Lower lobe of right lung (tissue), 2 donors: ENCODE data around the gene ABHD3. TPM values are rescaled to one million over a fixed set of nuclear protein-coding genes. Genes with fewer than 3 reads are reported as not detected.
"Not testable (repeated sequence)": the region's sequence is repeated elsewhere in the genome, so short reads cannot be mapped to it uniquely, and the experiment has no call there.

Experiments
- ATAC-seq, 2 donors: fragments of 200-7000 bp; cut with Tn5 transposase; one replicate each; pipeline ENCODE4 v1.9.1; 2020 to 2022; ENCODE audit warnings: mild to moderate bottlenecking in 2 of 2, moderate library complexity in 2 of 2
- DNase-seq: peaks from one replicate; pipeline ENCODE4 v3.0.0-alpha.2; 2020
- H3K27ac ChIP-seq: fragments of 200-600 bp; one replicate; pipeline ENCODE4 v1.8.0; 2022
- H3K27me3 ChIP-seq: fragments of 200-600 bp; one replicate; pipeline ENCODE4 v1.8.0; 2022; ENCODE audit warnings: low read depth
- H3K36me3 ChIP-seq: fragments of 200-600 bp; one replicate; pipeline ENCODE4 v1.8.0; 2022; ENCODE audit warnings: mild to moderate bottlenecking
- H3K4me1 ChIP-seq: fragments of 200-600 bp; one replicate; pipeline ENCODE4 v1.8.0; 2022
- H3K4me3 ChIP-seq: fragments of 200-600 bp; one replicate; pipeline ENCODE4 v1.8.0; 2022; ENCODE audit warnings: mild to moderate bottlenecking
- H3K9me3 ChIP-seq: fragments of 200-600 bp; one replicate; pipeline ENCODE4 v1.8.0; 2022
- CTCF ChIP-seq: fragments of 200-600 bp; IDR thresholded peaks from one replicate; pipeline ENCODE4 v1.8.0; 2022; ENCODE audit warnings: antibody characterized with exemption, mild to moderate bottlenecking
- intact Hi-C: fragments of 100-400 bp; cut with DNase I; formaldehyde crosslinking; loops from one replicate; pipeline ENCODE4 v1.11.0; 2022
- total RNA-seq: library from RNA; stranded (reverse); fragmentation: NEBNext Ultra II Directional; extraction: Animal tissue kit (Norgen Biotek cat#: 25700); gene quantifications from one replicate; pipeline ENCODE4 v1.2.1, GENCODE V29; 2021
- donor health status: DM: no; HTN: yes; CAD: no; lungs with severe emphysema.

ABHD3 gene
- total RNA-seq, 1 donor from 2014 or later, result 32.0 TPM

- no peak overlapping the region for H3K4me3 ChIP-seq
- DNase-seq, result no peak
- no peaks in the 10 kb centered on the region for H3K9me3 ChIP-seq
- no peaks in the 10 kb centered on the region for H3K27me3 ChIP-seq
- no peaks in the 10 kb centered on the region for H3K4me1 ChIP-seq
- no peak for TF ChIP-seq CTCF
- no peaks in the 10 kb centered on the region for H3K36me3 ChIP-seq
- H3K27ac ChIP-seq, result peak overlapping the region; percentile 11
- peak; percentile 77 to 95 for ATAC-seq
- intact Hi-C loops, result no loop called here
Observed at GRCh38 chr18:21722687-21723086, 18.1 kb upstream of the ABHD3 start.

- intact Hi-C loops, result no loop called here
- no peak for TF ChIP-seq CTCF
- H3K36me3 ChIP-seq, result no peaks in the 10 kb centered on the region
- peaks cover 5% of the 10 kb centered on the region for H3K9me3 ChIP-seq
- no peak for DNase-seq
- H3K4me1 ChIP-seq, result no peaks in the 10 kb centered on the region
- no peak for ATAC-seq
- H3K4me3 ChIP-seq, result no peak overlapping the region
- H3K27ac ChIP-seq, result no peak overlapping the region
- H3K27me3 ChIP-seq, result no peaks in the 10 kb centered on the region
Observed at GRCh38 chr18:21714474-21714873, 9.9 kb upstream of the ABHD3 start.

- not testable (repeated sequence) for H3K9me3 ChIP-seq
Observed at GRCh38 chr18:21707130-21707529, 2.6 kb upstream of the ABHD3 start.

GRCh38 chr18:21706386-21706865, 1.9 kb upstream of the ABHD3 start:
- no peak overlapping the region for H3K27ac ChIP-seq
- ATAC-seq, result no peak
- DNase-seq, result no peak
- H3K4me3 ChIP-seq, result no peak overlapping the region
- peaks cover 7% of the 10 kb centered on the region for H3K36me3 ChIP-seq
- TF ChIP-seq CTCF, result no peak
- H3K9me3 ChIP-seq, result no peaks in the 10 kb centered on the region
- H3K27me3 ChIP-seq, result no peaks in the 10 kb centered on the region
- peaks cover 9% of the 10 kb centered on the region for H3K4me1 ChIP-seq
- intact Hi-C loops, result no loop called here

More at GRCh38 chr18:21707130-21707529, 2.6 kb upstream of the ABHD3 start:
- DNase-seq, H3K27me3 ChIP-seq, intact Hi-C loops, H3K4me1 ChIP-seq, H3K4me3 ChIP-seq, ATAC-seq, H3K27ac ChIP-seq, H3K36me3 ChIP-seq: not testable (repeated sequence)

GRCh38 chr18:21703241-21703820, 1.2 kb downstream of the ABHD3 start:
- no peaks in the 10 kb centered on the region for H3K27me3 ChIP-seq
- H3K4me3 ChIP-seq, result peak overlapping the region; percentile 93
- TF ChIP-seq CTCF, result no peak
- H3K4me1 ChIP-seq, result peaks cover 9% of the 10 kb centered on the region
- peak overlapping the region; percentile 96 for H3K27ac ChIP-seq
- peaks cover 14% of the 10 kb centered on the region for H3K36me3 ChIP-seq
- ATAC-seq (peak in 1 of 2 donors; percentile 1), DNase-seq (no peak)
- no peaks in the 10 kb centered on the region for H3K9me3 ChIP-seq
- intact Hi-C loops, result no loop called here

- H3K4me3 ChIP-seq, result peak overlapping the region; percentile 93
- no peaks in the 10 kb centered on the region for H3K27me3 ChIP-seq
- TF ChIP-seq CTCF, result no peak
- DNase-seq, result no peak
- intact Hi-C loops, result no loop called here
- peaks cover 14% of the 10 kb centered on the region for H3K36me3 ChIP-seq
- no peak overlapping the region for H3K27ac ChIP-seq
- peaks cover 9% of the 10 kb centered on the region for H3K4me1 ChIP-seq
- ATAC-seq, result no peak
- H3K9me3 ChIP-seq, result no peaks in the 10 kb centered on the region
Observed at GRCh38 chr18:21702602-21703001, 2.0 kb downstream of the ABHD3 start.
